HepG2 (cell line): Measurements from ENCODE around the gene CEP19. TPM values are rescaled to one million over a fixed set of nuclear protein-coding genes. Genes with fewer than 3 reads are reported as not detected.

Experiments used
- ATAC-seq: fragments of 200-7000 bp; cut with Tn5 transposase; 3 replicates; pipeline ENCODE4 v1.9.1; 2020; ENCODE audit warnings: mild to moderate bottlenecking, moderate library complexity
- Bru-seq: library from RNA; stranded (reverse); fragments of 400-500 nt; gene quantifications from one replicate; lab custom pipeline; 2021; lab: Mats Ljungman, UMichigan
- BruChase-seq, 2 experiments: library from RNA; stranded (reverse); fragments of 400-500 nt; gene quantifications; one replicate each; lab custom pipeline; 2021; lab: Mats Ljungman, UMichigan
- BruUV-seq: library from RNA; stranded (reverse); fragments of 400-500 nt; replicated peaks from 2 replicates; lab custom pipeline; 2021; lab: Mats Ljungman, UMichigan
- CTCF ChIA-PET: fragments of 300-600 bp; formaldehyde crosslinking; extraction: SDS; loops from one replicate; lab custom pipeline; 2021; ENCODE audit warnings: low total read pairs, inconsistent platforms, low intra/inter-chr PET ratio; lab: Yijun Ruan, JAX
- POLR2A ChIA-PET: fragments of 350-600 bp; sonication (Branson Sonifier 250); formaldehyde crosslinking; loops from one replicate; lab custom pipeline; 2020; ENCODE audit warnings: antibody characterized with exemption, inconsistent platforms; lab: Yijun Ruan, JAX
- DNase-seq: peaks from one replicate; pipeline ENCODE4 v3.0.0-alpha.2; 2015; ENCODE audit warnings: low spot score
- FAIRE-seq: peaks from 3 replicates; lab custom pipeline; 2011; peaks lifted over from hg19 to GRCh38; lab: Jason Lieb, UNC
- H2AFZ ChIP-seq: one replicate; pipeline ENCODE4 v1.6.1; 2011; ENCODE audit warnings: low read length, inconsistent platforms
- H3K27ac ChIP-seq: fragments of 300-600 bp; 3 replicates; pipeline ENCODE4 v1.8.0; 2011; ENCODE audit warnings: mixed run types, mild to moderate bottlenecking, mixed read lengths, low read length, inconsistent platforms; ENCODE audit not compliant: insufficient read depth; ENCODE audit errors: extremely low read length
- H3K27me3 ChIP-seq, 2 experiments: fragments of 200-600 bp in 1 of 2; 2 replicates in 1 of 2; 3 replicates in 1 of 2; pipeline versions ENCODE4 v1.6.0 to v1.8.0; 2011; ENCODE audit warnings: low read length in 2 of 2, mild to moderate bottlenecking in 2 of 2, moderate library complexity in 2 of 2, inconsistent platforms in 1 of 2; ENCODE audit not compliant: insufficient read depth in 2 of 2, control insufficient read depth in 1 of 2
- H3K36me3 ChIP-seq, 2 experiments: fragments of 200-600 bp in 1 of 2; replicated peaks in 1 of 2; 2 replicates in 1 of 2; 3 replicates in 1 of 2; pipeline versions ENCODE4 v1.5.1 to v1.8.0; 2011; ENCODE audit warnings: low read length in 2 of 2, inconsistent platforms in 1 of 2; ENCODE audit not compliant: insufficient read depth in 2 of 2, control insufficient read depth in 1 of 2
- H3K4me1 ChIP-seq: 2 replicates; pipeline ENCODE4 v1.5.1; 2012; ENCODE audit warnings: low read length, inconsistent platforms; ENCODE audit not compliant: insufficient read depth
- H3K4me2 ChIP-seq: 2 replicates; pipeline ENCODE4 v1.6.0; 2011; ENCODE audit warnings: low read depth, low read length, inconsistent platforms
- H3K4me3 ChIP-seq, 3 experiments: fragments of 200-600 bp in 1 of 3; sonication (generic), shearing (Covaris generic) in 1 of 3; replicated peaks in 1 of 3; 2 replicates each; pipeline ENCODE4 v1.5.1; 2011 to 2016; ENCODE audit warnings: low read length in 3 of 3, inconsistent platforms in 2 of 3, low read depth in 2 of 3, mild to moderate bottlenecking in 2 of 3, control low read depth in 1 of 3, mixed read lengths in 1 of 3; ENCODE audit not compliant: insufficient read depth in 1 of 3
- H3K79me2 ChIP-seq: one replicate; pipeline ENCODE4 v1.6.1; 2011; ENCODE audit warnings: low read length, inconsistent platforms; ENCODE audit not compliant: insufficient read depth
- H3K9ac ChIP-seq: 2 replicates; pipeline ENCODE4 v1.6.0; 2011; ENCODE audit warnings: mild to moderate bottlenecking, low read depth, low read length, inconsistent platforms; ENCODE audit not compliant: insufficient read depth
- H3K9me3 ChIP-seq: 2 replicates; pipeline ENCODE4 v1.5.1; 2012; ENCODE audit warnings: mild to moderate bottlenecking, low read length
- H4K20me1 ChIP-seq: 2 replicates; pipeline ENCODE4 v1.6.0; 2011; ENCODE audit warnings: inconsistent platforms, mild to moderate bottlenecking, low read length, moderate library complexity; ENCODE audit not compliant: insufficient read depth
- CHD4 ChIP-seq: fragments of 200-600 bp; sonication (generic); IDR thresholded peaks from 2 replicates; pipeline ENCODE4 v1.7.0; 2017; ENCODE audit warnings: mild to moderate bottlenecking, low read length, borderline replicate concordance
- GATAD1 ChIP-seq: IDR thresholded peaks from 2 replicates; pipeline ENCODE4 v1.6.1; 2016; ENCODE audit warnings: missing genetic modification reagents, missing compliant biosample characterization
- GATAD2A ChIP-seq: IDR thresholded peaks from 2 replicates; pipeline ENCODE4 v1.6.1; 2016
- PCBP2 ChIP-seq: fragments of 200-400 bp; formaldehyde crosslinking; optimal IDR thresholded peaks from 2 replicates; pipeline ENCODE3; 2018; ENCODE audit warnings: low read length, low read depth; ENCODE audit not compliant: poor library complexity, severe bottlenecking
- PPARG ChIP-seq: conservative IDR thresholded peaks from 2 replicates; pipeline ENCODE4 v1.6.1; 2016; ENCODE audit warnings: missing biosample characterization, missing genetic modification reagents
- RFX3 ChIP-seq: IDR thresholded peaks from 2 replicates; pipeline ENCODE4 v1.6.1; 2016; ENCODE audit warnings: missing biosample characterization, missing genetic modification reagents
- SMAD3 ChIP-seq: sonication (generic); formaldehyde crosslinking; IDR thresholded peaks from 2 replicates; pipeline ENCODE4 v1.4.0; 2020; ENCODE audit warnings: missing genetic modification reagents
- YEATS2 ChIP-seq: sonication (generic); formaldehyde crosslinking; IDR thresholded peaks from 2 replicates; pipeline ENCODE4 v1.4.0; 2020; ENCODE audit warnings: missing genetic modification reagents, borderline replicate concordance
- ZNF253 ChIP-seq: sonication (generic); formaldehyde crosslinking; IDR thresholded peaks from 2 replicates; pipeline ENCODE4 v1.8.0; 2022; ENCODE audit warnings: mild to moderate bottlenecking, missing genetic modification reagents, borderline replicate concordance
- ZNF280B ChIP-seq: sonication (generic); formaldehyde crosslinking; IDR thresholded peaks from 2 replicates; pipeline ENCODE4 v1.5.0; 2020; ENCODE audit warnings: missing genetic modification reagents, mild to moderate bottlenecking, borderline replicate concordance
- ZNF382 ChIP-seq: sonication (generic); formaldehyde crosslinking; IDR thresholded peaks from 2 replicates; pipeline ENCODE4 v1.5.0; 2020; ENCODE audit warnings: missing genetic modification reagents, mild to moderate bottlenecking, borderline replicate concordance
- ZNF598 ChIP-seq: sonication (generic); formaldehyde crosslinking; IDR thresholded peaks from 2 replicates; pipeline ENCODE4 v1.5.1; 2020; ENCODE audit warnings: mild to moderate bottlenecking, missing genetic modification reagents, borderline replicate concordance
- ZNF775 ChIP-seq: sonication (generic); formaldehyde crosslinking; IDR thresholded peaks from 2 replicates; pipeline ENCODE4 v1.4.0; 2020; ENCODE audit warnings: missing genetic modification reagents, mild to moderate bottlenecking, moderate library complexity, borderline replicate concordance
- ZXDC ChIP-seq: sonication (generic); formaldehyde crosslinking; IDR thresholded peaks from 2 replicates; pipeline ENCODE4 v1.5.0; 2020; ENCODE audit warnings: mild to moderate bottlenecking, missing genetic modification reagents
- WGBS: methylation state at CpG from one replicate; pipeline ENCODE4 v1.1.6; 2017; ENCODE audit warnings: low lambda C conversion rate; 5-methylcytosine and 5-hydroxymethylcytosine counted together
- in situ Hi-C: cut with HindIII; loops from 2 replicates; pipeline ENCODE4 v1.10.0; 2017; ENCODE audit warnings: low pct_unique_long_range_greater_than_20kb; ENCODE audit not compliant: extremely low pct_ligation_motif_present
- intact Hi-C: fragments of 100-400 bp; cut with micrococcal nuclease; formaldehyde crosslinking; loops from one replicate; pipeline ENCODE4 v1.10.0; 2022; ENCODE audit not compliant: unreplicated experiment
- long read RNA-seq, 2 experiments: library from RNA in 1 of 2; library from polyadenylated mRNA in 1 of 2; stranded (forward) in 1 of 2; unstranded in 1 of 2; transcript quantifications; one replicate each; pipeline ENCODE4 v2.0.0, GENCODE V29; 2019 to 2022
- polyA minus RNA-seq, 3 experiments: library from RNA; depleted of rRNA, polyadenylated mRNA; stranded (reverse); fragments of >200 nt; gene quantifications; 2 replicates each; pipeline ENCODE4 v1.2.3, GENCODE V29; 2011; ENCODE audit warnings: low replicate concordance in 1 of 3
- polyA plus RNA-seq, 8 experiments: library from polyadenylated mRNA; depleted of rRNA in 3 of 8; stranded (reverse) in 7 of 8; unstranded in 1 of 8; fragments of >200 nt; fragmentation: Illumina TruSeq in 4 of 8; extraction: Trizol in 4 of 8; gene quantifications; 2 replicates each; pipeline versions ENCODE4 v1.2.1 to v1.2.3, GENCODE V29; 2011 to 2016; ENCODE audit warnings: low read depth in 4 of 8, missing spikeins in 1 of 8, mixed read lengths in 1 of 8; ENCODE audit not compliant: insufficient read depth in 1 of 8
- total RNA-seq, 5 experiments: library from RNA; depleted of rRNA; stranded (reverse); fragments of >200 nt; fragmentation: Illumina TruSeq; extraction: Trizol; gene quantifications; 2 replicates each; pipeline ENCODE4 v1.2.3, GENCODE V29; 2016; ENCODE audit warnings: low read depth in 1 of 5

Gene CEP19
- total RNA-seq (2016; rRNA removed; fragmentation: Illumina TruSeq; extraction: Trizol) (1.2 and 1.5 TPM in 2 replicates), polyA plus RNA-seq (2011; rRNA removed) (0.43 and 0.48 TPM in 2 replicates), polyA minus RNA-seq (2011; rRNA and poly(A)+ RNA removed; ENCODE audit: low replicate concordance) (0.12 and 0.42 TPM in 2 replicates), Bru-seq, nascent RNA (percentile 39 among the genes with signal in this experiment), BruChase-seq, experiment 1, labeled RNA remaining after a 6-hour chase (percentile 42 among the genes with signal in this experiment), BruChase-seq, experiment 2, labeled RNA remaining after a 2-hour chase (percentile 36 among the genes with signal in this experiment)
- 0.79 and 1.0 TPM in 2 replicates for total RNA-seq (2016; cell fraction: cytosol; rRNA removed; fragmentation: Illumina TruSeq; extraction: Trizol; ENCODE audit: low read depth)
- 1.6 and 1.8 TPM in 2 replicates for total RNA-seq (2016; cell fraction: insoluble cytoplasmic fraction; rRNA removed; fragmentation: Illumina TruSeq; extraction: Trizol)
- total RNA-seq (2016; cell fraction: membrane; rRNA removed; fragmentation: Illumina TruSeq; extraction: Trizol), result 2.4 and 3.0 TPM in 2 replicates
- 0.60 and 0.71 TPM in 2 replicates for total RNA-seq (2016; cell fraction: nucleus; rRNA removed; fragmentation: Illumina TruSeq; extraction: Trizol)
- polyA plus RNA-seq (2011; cell fraction: cytosol; rRNA removed), result 0.16 and 0.23 TPM in 2 replicates
- polyA plus RNA-seq (2011; cell fraction: nucleus; rRNA removed), result 0.10 TPM in 1 of 2 replicates, not detected in the other
- 0.32 and 0.53 TPM in 2 replicates for polyA plus RNA-seq (2012)
- 0.61 and 0.97 TPM in 2 replicates for polyA plus RNA-seq (2016; cell fraction: cytosol; fragmentation: Illumina TruSeq; extraction: Trizol; ENCODE audit: low read depth)
- 1.2 and 1.5 TPM in 2 replicates for polyA plus RNA-seq (2016; cell fraction: insoluble cytoplasmic fraction; fragmentation: Illumina TruSeq; extraction: Trizol; ENCODE audit: low read depth)
- 1.4 and 1.9 TPM in 2 replicates for polyA plus RNA-seq (2016; cell fraction: membrane; fragmentation: Illumina TruSeq; extraction: Trizol; ENCODE audit: low read depth)
- 0.63 and 0.81 TPM in 2 replicates for polyA plus RNA-seq (2016; cell fraction: nucleus; fragmentation: Illumina TruSeq; extraction: Trizol; ENCODE audit: insufficient read depth, low read depth)
- polyA minus RNA-seq (2011; cell fraction: cytosol; rRNA and poly(A)+ RNA removed), result 0.30 and 0.53 TPM in 2 replicates
- polyA minus RNA-seq (2011; cell fraction: nucleus; rRNA and poly(A)+ RNA removed), result 0.25 TPM in 1 of 2 replicates, not detected in the other
- long read RNA-seq, experiment 1, partial matches to known transcripts, result 0 of 3 reads
- long read RNA-seq, experiment 1, other reads (novel, unspliced or antisense), result 0 of 3 reads
- long read RNA-seq, experiment 2, partial matches to known transcripts, result 0 of 3 reads
- long read RNA-seq, experiment 2, other reads (novel, unspliced or antisense), result 1 of 3 reads

- ChIA-PET CTCF (no interaction called here), POLR2A (interaction anchor here (1.0 to 3.1 kb wide), 3 partner anchors 24 to 28 kb away, joined by 3 to 25 read pairs (median 4); partner anchors contain the start of gene PAK2)
- 2% methylated on average over 8 of the region's 68 CpGs for WGBS
- peak; percentile 60 for DNase-seq
- H3K27ac ChIP-seq, result peak within 1 kb of the TSS; percentile 79
- H3K27me3 ChIP-seq, result peaks cover 0 to 4% of the 10 kb centered on the region in 2 experiments; a peak in 1 of 5 replicates
- no peaks in the 10 kb centered on the region for H3K9me3 ChIP-seq
- in situ Hi-C loops (no loop called here), intact Hi-C loops (loop anchor here (2.0 to 5.0 kb wide), 2 partner anchors 29 to 40 kb away; no protein-coding TSS in a partner anchor)
- H2AFZ ChIP-seq, result peak within 1 kb of the TSS; percentile 91
- no peaks in the 10 kb centered on the region for H3K36me3 ChIP-seq
- peaks cover 29% of the 10 kb centered on the region for H3K4me1 ChIP-seq
- peak within 1 kb of the TSS; percentile 87 for H3K9ac ChIP-seq
- BruUV-seq, result no TSS peak
- no peaks in the 10 kb centered on the region for H4K20me1 ChIP-seq
- H3K4me2 ChIP-seq, result peak within 1 kb of the TSS; percentile 99
- FAIRE-seq, result no peak
- H3K79me2 ChIP-seq, result no peaks in the 10 kb centered on the region
- ATAC-seq, result peak; percentile 85
- peak within 1 kb of the TSS; percentile 90 to 97 (median 91) for H3K4me3 ChIP-seq
- TF ChIP-seq ZNF382, result no peak
- 0 out of 2 replicates have a peak, but pooled peaks have one; percentile 19 for TF ChIP-seq GATAD2A (CRISPR knock-in tag)
- TF ChIP-seq SMAD3 (CRISPR knock-in tag), result no peak
- peak; percentile 72; the same call in 1 of the 2 replicates for TF ChIP-seq ZNF598 (CRISPR knock-in tag)
- no peak for TF ChIP-seq CHD4
- TF ChIP-seq YEATS2 (CRISPR knock-in tag), result no peak
- TF ChIP-seq PPARG, result no peak
- TF ChIP-seq ZNF253 (CRISPR knock-in tag), result no peak
- 0 out of 2 replicates have a peak, but pooled peaks have one; percentile 24 for TF ChIP-seq ZXDC
- no peak for TF ChIP-seq ZNF775 (CRISPR knock-in tag)
- TF ChIP-seq GATAD1 (CRISPR knock-in tag), result no peak; the same call in 1 of the 2 replicates
- no peak for TF ChIP-seq PCBP2
- no peak for TF ChIP-seq ZNF280B
- peak; percentile 67 for TF ChIP-seq RFX3 (CRISPR knock-in tag)
Observed at GRCh38 chr3:196711838-196712513, at the start of gene CEP19, which contains the start of gene PIGX. Gene CEP19, minus strand, starts transcription at chr3:196712250. Its CDS starts 3,593 bp downstream, at chr3:196708657. Gene PIGX, plus strand, starts transcription at chr3:196712377.
